ENCODE results near the gene TM9SF4.
A peak's percentile ranks its signal among the peaks of the same experiment; 100 is the strongest.

Gene TM9SF4

GRCh38 chr20:32128167-32128566, 18.7 kb downstream of the TM9SF4 start:
- no peak overlapping the region for H3K27ac Mint-ChIP-seq
- H3K9me3 Mint-ChIP-seq: no peaks in the 10 kb centered on the region
- H3K4me3 Mint-ChIP-seq: no peak overlapping the region
- DNase-seq (ENCODE audit: low spot score): no peak
- no peaks in the 10 kb centered on the region for H3K27me3 Mint-ChIP-seq (ENCODE audit: low read depth)
- H3K4me1 Mint-ChIP-seq (ENCODE audit: low read depth): peaks cover 3% of the 10 kb centered on the region
- H3K36me3 Mint-ChIP-seq (ENCODE audit: low read depth): peaks cover 10% of the 10 kb centered on the region

GRCh38 chr20:32129863-32130262, 20.3 kb downstream of the TM9SF4 start:
- no peak for DNase-seq (ENCODE audit: low spot score)
- peaks cover 5% of the 10 kb centered on the region for H3K4me1 Mint-ChIP-seq (ENCODE audit: low read depth)
- no peak overlapping the region for H3K4me3 Mint-ChIP-seq
- no peak overlapping the region for H3K27ac Mint-ChIP-seq
- H3K9me3 Mint-ChIP-seq: no peaks in the 10 kb centered on the region
- H3K36me3 Mint-ChIP-seq (ENCODE audit: low read depth): peaks cover 10% of the 10 kb centered on the region
- H3K27me3 Mint-ChIP-seq (ENCODE audit: low read depth): no peaks in the 10 kb centered on the region

- no peaks in the 10 kb centered on the region for H3K27me3 Mint-ChIP-seq (ENCODE audit: low read depth)
- peaks cover 5% of the 10 kb centered on the region for H3K4me1 Mint-ChIP-seq (ENCODE audit: low read depth)
- DNase-seq (ENCODE audit: low spot score): no peak
- H3K4me3 Mint-ChIP-seq: no peak overlapping the region
- H3K9me3 Mint-ChIP-seq: no peaks in the 10 kb centered on the region
- H3K36me3 Mint-ChIP-seq (ENCODE audit: low read depth): peaks cover 10% of the 10 kb centered on the region
- no peak overlapping the region for H3K27ac Mint-ChIP-seq
Observed at GRCh38 chr20:32130352-32130751, 20.8 kb downstream of the TM9SF4 start.

GRCh38 chr20:32130965-32131364, 21.5 kb downstream of the TM9SF4 start:
- no peaks in the 10 kb centered on the region for H3K27me3 Mint-ChIP-seq (ENCODE audit: low read depth)
- no peak for DNase-seq (ENCODE audit: low spot score)
- no peak overlapping the region for H3K4me3 Mint-ChIP-seq
- no peaks in the 10 kb centered on the region for H3K9me3 Mint-ChIP-seq
- peaks cover 10% of the 10 kb centered on the region for H3K36me3 Mint-ChIP-seq (ENCODE audit: low read depth)
- H3K27ac Mint-ChIP-seq: no peak overlapping the region
- H3K4me1 Mint-ChIP-seq (ENCODE audit: low read depth): peaks cover 5% of the 10 kb centered on the region

GRCh38 chr20:32132911-32133549, 23.5 kb downstream of the TM9SF4 start:
- peaks cover 5% of the 10 kb centered on the region for H3K4me1 Mint-ChIP-seq (ENCODE audit: low read depth)
- no peaks in the 10 kb centered on the region for H3K9me3 Mint-ChIP-seq
- peaks cover 16% of the 10 kb centered on the region for H3K36me3 Mint-ChIP-seq (ENCODE audit: low read depth)
- no peak overlapping the region for H3K4me3 Mint-ChIP-seq
- peak overlapping the region; percentile 17 for H3K27ac Mint-ChIP-seq
- no peaks in the 10 kb centered on the region for H3K27me3 Mint-ChIP-seq (ENCODE audit: low read depth)
- no peak for DNase-seq (ENCODE audit: low spot score)

- no peak for DNase-seq (ENCODE audit: low spot score)
- Mint-ChIP-seq H3K27ac (no peak overlapping the region), H3K4me3 (no peak overlapping the region), H3K4me1 (ENCODE audit: low read depth) (peaks cover 5% of the 10 kb centered on the region), H3K27me3 (ENCODE audit: low read depth) (no peaks in the 10 kb centered on the region), H3K9me3 (no peaks in the 10 kb centered on the region), H3K36me3 (ENCODE audit: low read depth) (peaks cover 18% of the 10 kb centered on the region)
Observed at GRCh38 chr20:32134026-32134425, 24.5 kb downstream of the TM9SF4 start.

GRCh38 chr20:32135983-32136515, 26.5 kb downstream of the TM9SF4 start:
- H3K4me1 Mint-ChIP-seq (ENCODE audit: low read depth): peaks cover 3% of the 10 kb centered on the region
- no peaks in the 10 kb centered on the region for H3K9me3 Mint-ChIP-seq
- H3K27me3 Mint-ChIP-seq (ENCODE audit: low read depth): no peaks in the 10 kb centered on the region
- no peak overlapping the region for H3K27ac Mint-ChIP-seq
- no peak overlapping the region for H3K4me3 Mint-ChIP-seq
- no peak for DNase-seq (ENCODE audit: low spot score)
- peaks cover 36% of the 10 kb centered on the region for H3K36me3 Mint-ChIP-seq (ENCODE audit: low read depth)

GRCh38 chr20:32138921-32139320, 29.4 kb downstream of the TM9SF4 start:
- H3K27me3 Mint-ChIP-seq (ENCODE audit: low read depth): no peaks in the 10 kb centered on the region
- no peak overlapping the region for H3K4me3 Mint-ChIP-seq
- H3K36me3 Mint-ChIP-seq (ENCODE audit: low read depth): peaks cover 46% of the 10 kb centered on the region
- H3K9me3 Mint-ChIP-seq: no peaks in the 10 kb centered on the region
- H3K27ac Mint-ChIP-seq: no peak overlapping the region
- no peaks in the 10 kb centered on the region for H3K4me1 Mint-ChIP-seq (ENCODE audit: low read depth)
- DNase-seq (ENCODE audit: low spot score): no peak

- no peak overlapping the region for H3K4me3 Mint-ChIP-seq
- no peaks in the 10 kb centered on the region for H3K4me1 Mint-ChIP-seq (ENCODE audit: low read depth)
- H3K27ac Mint-ChIP-seq: no peak overlapping the region
- DNase-seq (ENCODE audit: low spot score): no peak
- no peaks in the 10 kb centered on the region for H3K9me3 Mint-ChIP-seq
- H3K36me3 Mint-ChIP-seq (ENCODE audit: low read depth): peaks cover 50% of the 10 kb centered on the region
- no peaks in the 10 kb centered on the region for H3K27me3 Mint-ChIP-seq (ENCODE audit: low read depth)
Observed at GRCh38 chr20:32139947-32140346, 30.4 kb downstream of the TM9SF4 start.

- Mint-ChIP-seq H3K27me3 (ENCODE audit: low read depth) (no peaks in the 10 kb centered on the region), H3K4me1 (ENCODE audit: low read depth) (no peaks in the 10 kb centered on the region), H3K9me3 (no peaks in the 10 kb centered on the region), H3K4me3 (no peak overlapping the region), H3K27ac (no peak overlapping the region), H3K36me3 (ENCODE audit: low read depth) (peaks cover 55% of the 10 kb centered on the region)
- no peak for DNase-seq (ENCODE audit: low spot score)
Observed at GRCh38 chr20:32140603-32141002, 31.1 kb downstream of the TM9SF4 start.

GRCh38 chr20:32141465-32141980, 32.0 kb downstream of the TM9SF4 start:
- Mint-ChIP-seq H3K36me3 (ENCODE audit: low read depth) (peaks cover 62% of the 10 kb centered on the region), H3K4me1 (ENCODE audit: low read depth) (no peaks in the 10 kb centered on the region), H3K9me3 (no peaks in the 10 kb centered on the region), H3K27me3 (ENCODE audit: low read depth) (no peaks in the 10 kb centered on the region), H3K4me3 (no peak overlapping the region), H3K27ac (no peak overlapping the region)
- no peak for DNase-seq (ENCODE audit: low spot score)

GRCh38 chr20:32142088-32142487, 32.6 kb downstream of the TM9SF4 start:
- Mint-ChIP-seq H3K36me3 (ENCODE audit: low read depth) (peaks cover 65% of the 10 kb centered on the region), H3K4me3 (no peak overlapping the region), H3K9me3 (no peaks in the 10 kb centered on the region), H3K4me1 (ENCODE audit: low read depth) (no peaks in the 10 kb centered on the region), H3K27me3 (ENCODE audit: low read depth) (no peaks in the 10 kb centered on the region), H3K27ac (no peak overlapping the region)
- no peak for DNase-seq (ENCODE audit: low spot score)

- H3K9me3 Mint-ChIP-seq: no peaks in the 10 kb centered on the region
- no peak overlapping the region for H3K4me3 Mint-ChIP-seq
- H3K27ac Mint-ChIP-seq: no peak overlapping the region
- no peak for DNase-seq (ENCODE audit: low spot score)
- H3K36me3 Mint-ChIP-seq (ENCODE audit: low read depth): peaks cover 59% of the 10 kb centered on the region
- no peaks in the 10 kb centered on the region for H3K27me3 Mint-ChIP-seq (ENCODE audit: low read depth)
- H3K4me1 Mint-ChIP-seq (ENCODE audit: low read depth): no peaks in the 10 kb centered on the region
Observed at GRCh38 chr20:32142991-32143390, 33.5 kb downstream of the TM9SF4 start.

GRCh38 chr20:32144898-32145662, 35.6 kb downstream of the TM9SF4 start:
- H3K4me1 Mint-ChIP-seq (ENCODE audit: low read depth): no peaks in the 10 kb centered on the region
- H3K9me3 Mint-ChIP-seq: no peaks in the 10 kb centered on the region
- H3K27ac Mint-ChIP-seq: no peak overlapping the region
- DNase-seq (ENCODE audit: low spot score): no peak
- no peaks in the 10 kb centered on the region for H3K27me3 Mint-ChIP-seq (ENCODE audit: low read depth)
- peaks cover 49% of the 10 kb centered on the region for H3K36me3 Mint-ChIP-seq (ENCODE audit: low read depth)
- H3K4me3 Mint-ChIP-seq: no peak overlapping the region
